ENCODE results near the gene GRHL1. TPM values are rescaled to one million over a fixed set of nuclear protein-coding genes. Genes with fewer than 3 reads are reported as not detected.

GRHL1 gene
- total and polyA plus RNA-seq, 9 of the 15 experiments (the other 6 are each of a cell fraction or from before 2014, with no cell fraction given), result 1.7 to 6.1 (median 4.7) TPM

DNA sequence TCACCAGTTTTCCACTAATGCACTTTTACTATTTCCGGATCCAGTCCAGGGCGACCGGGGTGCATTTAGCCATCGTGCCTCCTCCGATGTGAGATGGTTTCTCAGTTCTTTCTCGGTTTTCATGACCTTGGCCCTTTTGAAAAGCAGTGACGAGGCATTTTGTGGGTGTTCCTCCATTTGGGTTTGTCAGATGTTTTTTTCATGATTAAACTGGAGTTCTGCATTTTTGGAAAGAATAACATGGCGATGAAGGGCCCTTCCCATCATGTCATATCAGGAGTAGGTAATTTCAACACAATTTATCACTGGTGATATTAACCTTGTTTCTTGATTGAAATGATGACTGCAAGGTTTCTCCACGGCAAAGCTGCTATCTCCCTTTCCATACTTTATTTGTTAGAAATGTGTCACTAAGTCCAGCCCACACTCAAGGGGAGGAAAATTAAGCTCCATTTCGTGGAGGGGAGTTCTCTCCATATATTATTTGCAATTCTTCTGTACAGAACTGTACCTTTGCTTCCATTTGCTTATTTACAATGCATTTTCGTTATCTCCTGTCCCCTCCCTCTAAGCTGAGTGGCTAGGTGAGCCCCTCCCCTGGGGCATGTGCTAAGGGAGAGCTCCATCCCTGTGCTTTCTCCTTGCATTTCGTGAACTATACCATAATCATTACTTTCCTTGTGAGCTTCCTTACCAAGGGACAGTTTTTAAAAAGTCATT is 83.0 kb downstream of the GRHL1 start (continued):
- TF ChIP-seq, protein P1, sequence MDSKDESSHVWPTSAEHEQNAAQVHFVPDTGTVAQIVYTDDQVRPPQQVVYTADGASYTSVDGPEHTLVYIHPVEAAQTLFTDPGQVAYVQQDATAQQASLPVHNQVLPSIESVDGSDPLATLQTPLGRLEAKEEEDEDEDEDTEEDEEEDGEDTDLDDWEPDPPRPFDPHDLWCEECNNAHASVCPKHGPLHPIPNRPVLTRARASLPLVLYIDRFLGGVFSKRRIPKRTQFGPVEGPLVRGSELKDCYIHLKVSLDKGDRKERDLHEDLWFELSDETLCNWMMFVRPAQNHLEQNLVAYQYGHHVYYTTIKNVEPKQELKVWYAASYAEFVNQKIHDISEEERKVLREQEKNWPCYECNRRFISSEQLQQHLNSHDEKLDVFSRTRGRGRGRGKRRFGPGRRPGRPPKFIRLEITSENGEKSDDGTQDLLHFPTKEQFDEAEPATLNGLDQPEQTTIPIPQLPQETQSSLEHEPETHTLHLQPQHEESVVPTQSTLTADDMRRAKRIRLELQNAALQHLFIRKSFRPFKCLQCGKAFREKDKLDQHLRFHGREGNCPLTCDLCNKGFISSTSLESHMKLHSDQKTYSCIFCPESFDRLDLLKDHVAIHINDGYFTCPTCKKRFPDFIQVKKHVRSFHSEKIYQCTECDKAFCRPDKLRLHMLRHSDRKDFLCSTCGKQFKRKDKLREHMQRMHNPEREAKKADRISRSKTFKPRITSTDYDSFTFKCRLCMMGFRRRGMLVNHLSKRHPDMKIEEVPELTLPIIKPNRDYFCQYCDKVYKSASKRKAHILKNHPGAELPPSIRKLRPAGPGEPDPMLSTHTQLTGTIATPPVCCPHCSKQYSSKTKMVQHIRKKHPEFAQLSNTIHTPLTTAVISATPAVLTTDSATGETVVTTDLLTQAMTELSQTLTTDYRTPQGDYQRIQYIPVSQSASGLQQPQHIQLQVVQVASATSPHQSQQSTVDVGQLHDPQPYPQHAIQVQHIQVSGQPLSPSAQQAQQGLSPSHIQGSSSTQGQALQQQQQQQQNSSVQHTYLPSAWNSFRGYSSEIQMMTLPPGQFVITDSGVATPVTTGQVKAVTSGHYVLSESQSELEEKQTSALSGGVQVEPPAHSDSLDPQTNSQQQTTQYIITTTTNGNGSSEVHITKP (IDR thresholded peaks at IDR 0.05; ENCODE audit: partially characterized antibody), result peak; percentile 90
- TF ChIP-seq ZNF316 (IDR thresholded peaks at IDR 0.05), result peak; percentile 96
- peak; percentile 82 for TF ChIP-seq MAFF (IDR thresholded peaks at IDR 0.05; ENCODE audit: low read length)
- peak; percentile 15; the same call in 1 of the 2 replicates for TF ChIP-seq NCOR1 (IDR thresholded peaks at IDR 0.05)
- peak; percentile 71; the same call in 1 of the 2 replicates for TF ChIP-seq SPI1 (IDR thresholded peaks at IDR 0.05; ENCODE audit: borderline replicate concordance, low read depth, low read length)
- TF ChIP-seq, protein P2, sequence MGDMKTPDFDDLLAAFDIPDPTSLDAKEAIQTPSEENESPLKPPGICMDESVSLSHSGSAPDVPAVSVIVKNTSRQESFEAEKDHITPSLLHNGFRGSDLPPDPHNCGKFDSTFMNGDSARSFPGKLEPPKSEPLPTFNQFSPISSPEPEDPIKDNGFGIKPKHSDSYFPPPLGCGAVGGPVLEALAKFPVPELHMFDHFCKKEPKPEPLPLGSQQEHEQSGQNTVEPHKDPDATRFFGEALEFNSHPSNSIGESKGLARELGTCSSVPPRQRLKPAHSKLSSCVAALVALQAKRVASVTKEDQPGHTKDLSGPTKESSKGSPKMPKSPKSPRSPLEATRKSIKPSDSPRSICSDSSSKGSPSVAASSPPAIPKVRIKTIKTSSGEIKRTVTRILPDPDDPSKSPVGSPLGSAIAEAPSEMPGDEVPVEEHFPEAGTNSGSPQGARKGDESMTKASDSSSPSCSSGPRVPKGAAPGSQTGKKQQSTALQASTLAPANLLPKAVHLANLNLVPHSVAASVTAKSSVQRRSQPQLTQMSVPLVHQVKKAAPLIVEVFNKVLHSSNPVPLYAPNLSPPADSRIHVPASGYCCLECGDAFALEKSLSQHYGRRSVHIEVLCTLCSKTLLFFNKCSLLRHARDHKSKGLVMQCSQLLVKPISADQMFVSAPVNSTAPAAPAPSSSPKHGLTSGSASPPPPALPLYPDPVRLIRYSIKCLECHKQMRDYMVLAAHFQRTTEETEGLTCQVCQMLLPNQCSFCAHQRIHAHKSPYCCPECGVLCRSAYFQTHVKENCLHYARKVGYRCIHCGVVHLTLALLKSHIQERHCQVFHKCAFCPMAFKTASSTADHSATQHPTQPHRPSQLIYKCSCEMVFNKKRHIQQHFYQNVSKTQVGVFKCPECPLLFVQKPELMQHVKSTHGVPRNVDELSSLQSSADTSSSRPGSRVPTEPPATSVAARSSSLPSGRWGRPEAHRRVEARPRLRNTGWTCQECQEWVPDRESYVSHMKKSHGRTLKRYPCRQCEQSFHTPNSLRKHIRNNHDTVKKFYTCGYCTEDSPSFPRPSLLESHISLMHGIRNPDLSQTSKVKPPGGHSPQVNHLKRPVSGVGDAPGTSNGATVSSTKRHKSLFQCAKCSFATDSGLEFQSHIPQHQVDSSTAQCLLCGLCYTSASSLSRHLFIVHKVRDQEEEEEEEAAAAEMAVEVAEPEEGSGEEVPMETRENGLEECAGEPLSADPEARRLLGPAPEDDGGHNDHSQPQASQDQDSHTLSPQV (IDR thresholded peaks at IDR 0.05), result peak; percentile 69; the same call in 1 of the 2 replicates
- TF ChIP-seq ZEB2 (IDR thresholded peaks at IDR 0.05), result 0 out of 2 replicates have a peak, but pooled peaks have one; percentile 30
- TF ChIP-seq FOSL1 (tag; conservative IDR thresholded peaks at IDR 0.05), result 0 out of 2 replicates have a peak, but pooled peaks have one; percentile 14
- TF ChIP-seq ESRRA (IDR thresholded peaks at IDR 0.05; ENCODE audit: borderline replicate concordance, low read depth), result peak; percentile 20; the same call in 1 of the 2 replicates
- TF ChIP-seq MAFK (IDR thresholded peaks at IDR 0.05; ENCODE audit: low read length), result peak; percentile 81
- no peak for TF ChIP-seq TRIM24 (IDR thresholded peaks at IDR 0.05)
- 0 out of 2 replicates have a peak, but pooled peaks have one; percentile 48 for TF ChIP-seq ELF2 (CRISPR knock-in tag; IDR thresholded peaks at IDR 0.05)
- TF ChIP-seq EP400 (IDR thresholded peaks at IDR 0.05), result peak; percentile 64
- TF ChIP-seq NR2C1 (IDR thresholded peaks at IDR 0.05), result no peak; the same call in 1 of the 2 replicates
- TF ChIP-seq NR2C1 (tag; IDR thresholded peaks at IDR 0.05), result no peak
- TF ChIP-seq JUND (IDR thresholded peaks at IDR 0.05; ENCODE audit: borderline replicate concordance, low read depth, low read length), result no peak
- TF ChIP-seq JUND (tag; IDR thresholded peaks at IDR 0.05; ENCODE audit: borderline replicate concordance, low read depth, low read length), result 0 out of 3 replicates have a peak, but pooled peaks have one; percentile 1

All from K562 (cell line).